ENCODE results near the gene SEMA3C.

DNA sequence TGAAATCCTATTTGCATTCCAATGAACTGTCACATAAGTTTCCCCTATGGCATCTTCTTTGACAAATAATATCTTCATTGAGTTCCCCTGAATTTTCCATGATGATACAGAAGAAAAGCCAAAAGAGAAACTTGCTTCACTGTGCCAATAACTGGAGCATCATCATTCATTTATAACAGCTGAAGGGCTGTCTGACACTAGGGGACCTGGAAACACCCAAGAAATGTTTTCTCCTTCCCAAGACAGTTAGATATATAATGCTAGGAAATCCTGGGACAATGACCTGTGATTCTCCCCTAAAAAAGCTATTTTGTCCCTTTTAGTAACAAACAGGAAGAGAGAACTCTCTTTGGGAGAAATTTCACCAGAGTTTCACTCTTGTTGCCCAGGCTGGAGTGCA is 133.6 kb downstream of the SEMA3C start:
- TF ChIP-seq, protein P1, sequence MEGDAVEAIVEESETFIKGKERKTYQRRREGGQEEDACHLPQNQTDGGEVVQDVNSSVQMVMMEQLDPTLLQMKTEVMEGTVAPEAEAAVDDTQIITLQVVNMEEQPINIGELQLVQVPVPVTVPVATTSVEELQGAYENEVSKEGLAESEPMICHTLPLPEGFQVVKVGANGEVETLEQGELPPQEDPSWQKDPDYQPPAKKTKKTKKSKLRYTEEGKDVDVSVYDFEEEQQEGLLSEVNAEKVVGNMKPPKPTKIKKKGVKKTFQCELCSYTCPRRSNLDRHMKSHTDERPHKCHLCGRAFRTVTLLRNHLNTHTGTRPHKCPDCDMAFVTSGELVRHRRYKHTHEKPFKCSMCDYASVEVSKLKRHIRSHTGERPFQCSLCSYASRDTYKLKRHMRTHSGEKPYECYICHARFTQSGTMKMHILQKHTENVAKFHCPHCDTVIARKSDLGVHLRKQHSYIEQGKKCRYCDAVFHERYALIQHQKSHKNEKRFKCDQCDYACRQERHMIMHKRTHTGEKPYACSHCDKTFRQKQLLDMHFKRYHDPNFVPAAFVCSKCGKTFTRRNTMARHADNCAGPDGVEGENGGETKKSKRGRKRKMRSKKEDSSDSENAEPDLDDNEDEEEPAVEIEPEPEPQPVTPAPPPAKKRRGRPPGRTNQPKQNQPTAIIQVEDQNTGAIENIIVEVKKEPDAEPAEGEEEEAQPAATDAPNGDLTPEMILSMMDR (IDR thresholded peaks at IDR 0.05) = no peak
- no peak for TF ChIP-seq EZH2 (IDR thresholded peaks at IDR 0.05; ENCODE audit: borderline replicate concordance, insufficient read depth, low read depth, low read length, poor library complexity, severe bottlenecking)

Data from B cell (primary cell).